Liver (tissue), 3 donors: Measurements from ENCODE around the gene EIF5B.

Source experiments
- GABPA ChIP-seq, 2 donors: IDR thresholded peaks in 1 of 2; conservative IDR thresholded peaks in 1 of 2; 2 replicates each; pipeline ENCODE4 v1.6.1; 2016; ENCODE audit warnings: antibody characterized with exemption in 2 of 2, mild to moderate bottlenecking in 1 of 2, moderate library complexity in 1 of 2
- HNF4G ChIP-seq: IDR thresholded peaks from 2 replicates; pipeline ENCODE4 v1.6.1; 2016; ENCODE audit warnings: antibody characterized with exemption
- JUND ChIP-seq, 2 donors: IDR thresholded peaks; 2 replicates each; pipeline ENCODE4 v1.6.1; 2016; ENCODE audit warnings: antibody characterized with exemption in 2 of 2
- RAD21 ChIP-seq, 2 donors: IDR thresholded peaks; 2 replicates each; pipeline ENCODE4 v1.6.1; 2016; ENCODE audit warnings: antibody characterized with exemption in 2 of 2, mild to moderate bottlenecking in 2 of 2
- SP1 ChIP-seq: IDR thresholded peaks from 2 replicates; pipeline ENCODE4 v1.6.1; 2018; ENCODE audit warnings: antibody characterized with exemption, mild to moderate bottlenecking
- TAF1 ChIP-seq: conservative IDR thresholded peaks from 2 replicates; pipeline ENCODE4 v1.6.1; 2016; ENCODE audit warnings: antibody characterized with exemption, mild to moderate bottlenecking
- YY1 ChIP-seq: IDR thresholded peaks from 2 replicates; pipeline ENCODE4 v1.6.1; 2016; ENCODE audit warnings: antibody characterized with exemption, mild to moderate bottlenecking
- TF ChIP-seq, protein P1 (sequence below): fragments of 150-350 bp; IDR thresholded peaks from 2 replicates; pipeline ENCODE4 v1.5.1; 2017; ENCODE audit warnings: improper control_type of control experiment, low read depth, low read length; ENCODE audit not compliant: missing input control
- TF ChIP-seq, protein P2 (sequence below): IDR thresholded peaks from 2 replicates; pipeline ENCODE4 v1.6.1; 2016; ENCODE audit warnings: antibody characterized with exemption, mild to moderate bottlenecking
- TF ChIP-seq, protein P3 (sequence below): IDR thresholded peaks from 2 replicates; pipeline ENCODE4 v1.6.1; 2016; ENCODE audit warnings: antibody characterized with exemption
- TF ChIP-seq, protein P4 (sequence below): IDR thresholded peaks from 2 replicates; pipeline ENCODE4 v1.6.1; 2016; ENCODE audit warnings: antibody characterized with exemption
- TF ChIP-seq, protein P5 (sequence below): IDR thresholded peaks from 2 replicates; pipeline ENCODE4 v1.6.1; 2016; ENCODE audit warnings: antibody characterized with exemption
- donor health status: healthy.
- donor health status: healthy.

DNA sequence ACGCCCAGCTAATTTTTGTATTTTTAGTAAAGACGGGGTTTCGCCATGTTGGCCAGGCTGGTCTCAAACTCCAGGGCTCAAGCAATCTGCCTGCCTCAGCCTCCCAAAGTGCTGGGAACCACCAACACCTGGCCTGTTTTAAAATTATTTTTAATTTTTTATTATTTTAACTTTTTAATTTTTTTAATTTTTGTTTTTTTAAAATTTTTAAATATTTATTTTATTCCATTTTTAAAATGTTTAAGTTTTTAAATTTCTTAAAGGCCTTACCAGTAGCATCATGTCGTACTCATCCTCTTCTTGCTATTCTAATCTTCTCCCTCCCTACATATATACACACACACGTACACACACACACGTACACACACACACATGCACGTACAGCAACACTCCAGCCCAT lies 37.6 kb upstream of the EIF5B start:
- TF ChIP-seq JUND (IDR thresholded peaks at IDR 0.05) = no peak
- TF ChIP-seq, protein P1, sequence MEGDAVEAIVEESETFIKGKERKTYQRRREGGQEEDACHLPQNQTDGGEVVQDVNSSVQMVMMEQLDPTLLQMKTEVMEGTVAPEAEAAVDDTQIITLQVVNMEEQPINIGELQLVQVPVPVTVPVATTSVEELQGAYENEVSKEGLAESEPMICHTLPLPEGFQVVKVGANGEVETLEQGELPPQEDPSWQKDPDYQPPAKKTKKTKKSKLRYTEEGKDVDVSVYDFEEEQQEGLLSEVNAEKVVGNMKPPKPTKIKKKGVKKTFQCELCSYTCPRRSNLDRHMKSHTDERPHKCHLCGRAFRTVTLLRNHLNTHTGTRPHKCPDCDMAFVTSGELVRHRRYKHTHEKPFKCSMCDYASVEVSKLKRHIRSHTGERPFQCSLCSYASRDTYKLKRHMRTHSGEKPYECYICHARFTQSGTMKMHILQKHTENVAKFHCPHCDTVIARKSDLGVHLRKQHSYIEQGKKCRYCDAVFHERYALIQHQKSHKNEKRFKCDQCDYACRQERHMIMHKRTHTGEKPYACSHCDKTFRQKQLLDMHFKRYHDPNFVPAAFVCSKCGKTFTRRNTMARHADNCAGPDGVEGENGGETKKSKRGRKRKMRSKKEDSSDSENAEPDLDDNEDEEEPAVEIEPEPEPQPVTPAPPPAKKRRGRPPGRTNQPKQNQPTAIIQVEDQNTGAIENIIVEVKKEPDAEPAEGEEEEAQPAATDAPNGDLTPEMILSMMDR = no peak
- no peak for TF ChIP-seq GABPA (IDR thresholded peaks at IDR 0.05 in 1 of 2, conservative IDR thresholded peaks at IDR 0.05 in 1 of 2)
- TF ChIP-seq RAD21 (IDR thresholded peaks at IDR 0.05) = no peak
- TF ChIP-seq, protein P2, sequence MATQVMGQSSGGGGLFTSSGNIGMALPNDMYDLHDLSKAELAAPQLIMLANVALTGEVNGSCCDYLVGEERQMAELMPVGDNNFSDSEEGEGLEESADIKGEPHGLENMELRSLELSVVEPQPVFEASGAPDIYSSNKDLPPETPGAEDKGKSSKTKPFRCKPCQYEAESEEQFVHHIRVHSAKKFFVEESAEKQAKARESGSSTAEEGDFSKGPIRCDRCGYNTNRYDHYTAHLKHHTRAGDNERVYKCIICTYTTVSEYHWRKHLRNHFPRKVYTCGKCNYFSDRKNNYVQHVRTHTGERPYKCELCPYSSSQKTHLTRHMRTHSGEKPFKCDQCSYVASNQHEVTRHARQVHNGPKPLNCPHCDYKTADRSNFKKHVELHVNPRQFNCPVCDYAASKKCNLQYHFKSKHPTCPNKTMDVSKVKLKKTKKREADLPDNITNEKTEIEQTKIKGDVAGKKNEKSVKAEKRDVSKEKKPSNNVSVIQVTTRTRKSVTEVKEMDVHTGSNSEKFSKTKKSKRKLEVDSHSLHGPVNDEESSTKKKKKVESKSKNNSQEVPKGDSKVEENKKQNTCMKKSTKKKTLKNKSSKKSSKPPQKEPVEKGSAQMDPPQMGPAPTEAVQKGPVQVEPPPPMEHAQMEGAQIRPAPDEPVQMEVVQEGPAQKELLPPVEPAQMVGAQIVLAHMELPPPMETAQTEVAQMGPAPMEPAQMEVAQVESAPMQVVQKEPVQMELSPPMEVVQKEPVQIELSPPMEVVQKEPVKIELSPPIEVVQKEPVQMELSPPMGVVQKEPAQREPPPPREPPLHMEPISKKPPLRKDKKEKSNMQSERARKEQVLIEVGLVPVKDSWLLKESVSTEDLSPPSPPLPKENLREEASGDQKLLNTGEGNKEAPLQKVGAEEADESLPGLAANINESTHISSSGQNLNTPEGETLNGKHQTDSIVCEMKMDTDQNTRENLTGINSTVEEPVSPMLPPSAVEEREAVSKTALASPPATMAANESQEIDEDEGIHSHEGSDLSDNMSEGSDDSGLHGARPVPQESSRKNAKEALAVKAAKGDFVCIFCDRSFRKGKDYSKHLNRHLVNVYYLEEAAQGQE = no peak
- no peak for TF ChIP-seq YY1
- TF ChIP-seq, protein P3, sequence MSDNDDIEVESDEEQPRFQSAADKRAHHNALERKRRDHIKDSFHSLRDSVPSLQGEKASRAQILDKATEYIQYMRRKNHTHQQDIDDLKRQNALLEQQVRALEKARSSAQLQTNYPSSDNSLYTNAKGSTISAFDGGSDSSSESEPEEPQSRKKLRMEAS = no peak
- TF ChIP-seq, protein P4, sequence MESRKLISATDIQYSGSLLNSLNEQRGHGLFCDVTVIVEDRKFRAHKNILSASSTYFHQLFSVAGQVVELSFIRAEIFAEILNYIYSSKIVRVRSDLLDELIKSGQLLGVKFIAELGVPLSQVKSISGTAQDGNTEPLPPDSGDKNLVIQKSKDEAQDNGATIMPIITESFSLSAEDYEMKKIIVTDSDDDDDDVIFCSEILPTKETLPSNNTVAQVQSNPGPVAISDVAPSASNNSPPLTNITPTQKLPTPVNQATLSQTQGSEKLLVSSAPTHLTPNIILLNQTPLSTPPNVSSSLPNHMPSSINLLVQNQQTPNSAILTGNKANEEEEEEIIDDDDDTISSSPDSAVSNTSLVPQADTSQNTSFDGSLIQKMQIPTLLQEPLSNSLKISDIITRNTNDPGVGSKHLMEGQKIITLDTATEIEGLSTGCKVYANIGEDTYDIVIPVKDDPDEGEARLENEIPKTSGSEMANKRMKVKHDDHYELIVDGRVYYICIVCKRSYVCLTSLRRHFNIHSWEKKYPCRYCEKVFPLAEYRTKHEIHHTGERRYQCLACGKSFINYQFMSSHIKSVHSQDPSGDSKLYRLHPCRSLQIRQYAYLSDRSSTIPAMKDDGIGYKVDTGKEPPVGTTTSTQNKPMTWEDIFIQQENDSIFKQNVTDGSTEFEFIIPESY = no peak
- no peak for TF ChIP-seq TAF1
- TF ChIP-seq SP1 = no peak
- TF ChIP-seq HNF4G = no peak
- TF ChIP-seq, protein P5, sequence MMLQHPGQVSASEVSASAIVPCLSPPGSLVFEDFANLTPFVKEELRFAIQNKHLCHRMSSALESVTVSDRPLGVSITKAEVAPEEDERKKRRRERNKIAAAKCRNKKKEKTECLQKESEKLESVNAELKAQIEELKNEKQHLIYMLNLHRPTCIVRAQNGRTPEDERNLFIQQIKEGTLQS = no peak
